Measurements from ENCODE around the gene PIEZO2. TPM values are rescaled to one million over a fixed set of nuclear protein-coding genes. Genes with fewer than 3 reads are reported as not detected.

PIEZO2 gene
- total RNA-seq, 1 donor from 2014 or later, result 8.4 TPM

DNA sequence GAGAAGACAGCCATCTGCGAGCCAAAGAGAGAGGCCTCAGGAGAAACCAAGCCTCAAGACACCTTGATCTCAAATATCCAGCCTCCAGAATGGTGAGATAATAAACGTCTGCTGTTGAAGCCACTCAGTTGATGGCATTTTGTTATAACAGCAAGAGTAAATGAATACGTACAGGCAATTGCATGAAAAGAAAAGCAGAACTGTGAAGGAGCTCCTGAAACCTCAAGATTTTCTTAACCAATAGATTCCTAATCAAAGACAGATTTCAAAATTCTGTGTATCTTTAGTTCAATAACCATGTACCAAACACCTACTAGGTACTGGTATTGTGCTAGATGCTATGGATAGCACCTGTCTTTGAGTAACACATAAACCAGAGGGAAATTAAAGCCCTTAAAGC lies 139.5 kb downstream of the PIEZO2 start:
- H3K36me3 Mint-ChIP-seq (ENCODE audit: low read depth, unreplicated experiment), result no peaks in the 10 kb centered on the region
- H3K4me1 Mint-ChIP-seq (ENCODE audit: unreplicated experiment), result no peaks in the 10 kb centered on the region
- DNase-seq (ENCODE audit: low spot score), result no peak
- TF ChIP-seq, protein P1, sequence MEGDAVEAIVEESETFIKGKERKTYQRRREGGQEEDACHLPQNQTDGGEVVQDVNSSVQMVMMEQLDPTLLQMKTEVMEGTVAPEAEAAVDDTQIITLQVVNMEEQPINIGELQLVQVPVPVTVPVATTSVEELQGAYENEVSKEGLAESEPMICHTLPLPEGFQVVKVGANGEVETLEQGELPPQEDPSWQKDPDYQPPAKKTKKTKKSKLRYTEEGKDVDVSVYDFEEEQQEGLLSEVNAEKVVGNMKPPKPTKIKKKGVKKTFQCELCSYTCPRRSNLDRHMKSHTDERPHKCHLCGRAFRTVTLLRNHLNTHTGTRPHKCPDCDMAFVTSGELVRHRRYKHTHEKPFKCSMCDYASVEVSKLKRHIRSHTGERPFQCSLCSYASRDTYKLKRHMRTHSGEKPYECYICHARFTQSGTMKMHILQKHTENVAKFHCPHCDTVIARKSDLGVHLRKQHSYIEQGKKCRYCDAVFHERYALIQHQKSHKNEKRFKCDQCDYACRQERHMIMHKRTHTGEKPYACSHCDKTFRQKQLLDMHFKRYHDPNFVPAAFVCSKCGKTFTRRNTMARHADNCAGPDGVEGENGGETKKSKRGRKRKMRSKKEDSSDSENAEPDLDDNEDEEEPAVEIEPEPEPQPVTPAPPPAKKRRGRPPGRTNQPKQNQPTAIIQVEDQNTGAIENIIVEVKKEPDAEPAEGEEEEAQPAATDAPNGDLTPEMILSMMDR (IDR thresholded peaks at IDR 0.05; ENCODE audit: unreplicated experiment), result no peak
- no peaks in the 10 kb centered on the region for H3K9me3 Mint-ChIP-seq (ENCODE audit: unreplicated experiment)
- H3K27me3 Mint-ChIP-seq (ENCODE audit: unreplicated experiment), result no peaks in the 10 kb centered on the region
- H3K27ac Mint-ChIP-seq (ENCODE audit: unreplicated experiment), result no peak overlapping the region
- H3K4me3 Mint-ChIP-seq (ENCODE audit: unreplicated experiment), result no peak overlapping the region

DNA sequence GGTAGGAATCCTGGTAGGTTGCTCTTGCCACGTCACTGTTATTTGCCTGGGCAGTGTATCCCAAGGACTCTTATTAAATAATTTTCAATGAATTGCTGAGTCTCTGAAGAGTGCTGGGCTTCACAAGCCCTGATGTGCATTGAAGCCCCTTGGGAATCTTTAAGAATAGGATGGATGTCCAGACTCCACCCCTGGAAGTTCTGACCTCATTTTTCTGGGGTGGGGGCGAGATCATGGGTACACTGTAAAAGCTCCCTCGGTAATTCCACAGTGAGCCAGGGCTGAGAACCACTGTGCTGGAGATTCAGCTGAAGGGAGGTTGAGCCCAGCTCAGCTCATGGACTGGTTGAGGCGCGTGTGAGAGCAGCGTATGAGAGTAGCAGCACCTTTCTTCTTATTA lies 140.2 kb downstream of the PIEZO2 start:
- TF ChIP-seq, protein P1 (IDR thresholded peaks at IDR 0.05; ENCODE audit: unreplicated experiment), result no peak
- no peak overlapping the region for H3K27ac Mint-ChIP-seq (ENCODE audit: unreplicated experiment)
- H3K4me3 Mint-ChIP-seq (ENCODE audit: unreplicated experiment), result no peak overlapping the region
- no peaks in the 10 kb centered on the region for H3K27me3 Mint-ChIP-seq (ENCODE audit: unreplicated experiment)
- no peaks in the 10 kb centered on the region for H3K4me1 Mint-ChIP-seq (ENCODE audit: unreplicated experiment)
- no peak for DNase-seq (ENCODE audit: low spot score)
- H3K36me3 Mint-ChIP-seq (ENCODE audit: low read depth, unreplicated experiment), result no peaks in the 10 kb centered on the region
- no peaks in the 10 kb centered on the region for H3K9me3 Mint-ChIP-seq (ENCODE audit: unreplicated experiment)

DNA sequence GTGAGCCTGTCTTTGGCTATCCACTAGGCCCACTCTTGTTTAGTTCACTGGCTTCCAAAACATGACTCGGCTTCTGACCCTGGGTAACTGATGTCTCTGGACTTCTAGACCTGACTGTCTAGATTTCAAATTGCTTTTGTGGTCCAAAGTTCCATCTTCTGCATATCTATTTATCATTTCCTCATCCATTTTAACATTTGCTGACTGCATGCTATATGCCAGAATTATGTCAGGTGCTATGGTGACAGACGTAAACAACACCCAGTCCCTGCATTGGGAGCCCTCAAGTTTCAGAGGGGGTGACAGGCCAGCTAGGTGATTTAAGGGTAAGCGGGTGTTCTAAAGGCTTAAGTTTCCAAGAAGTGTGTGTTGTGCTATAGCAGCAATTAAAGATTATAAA lies 140.9 kb downstream of the PIEZO2 start:
- Mint-ChIP-seq H3K36me3 (ENCODE audit: low read depth, unreplicated experiment) (no peaks in the 10 kb centered on the region), H3K4me3 (ENCODE audit: unreplicated experiment) (no peak overlapping the region), H3K27ac (ENCODE audit: unreplicated experiment) (no peak overlapping the region), H3K27me3 (ENCODE audit: unreplicated experiment) (no peaks in the 10 kb centered on the region), H3K4me1 (ENCODE audit: unreplicated experiment) (no peaks in the 10 kb centered on the region), H3K9me3 (ENCODE audit: unreplicated experiment) (no peaks in the 10 kb centered on the region)
- DNase-seq (ENCODE audit: low spot score), result no peak
- TF ChIP-seq, protein P1 (IDR thresholded peaks at IDR 0.05; ENCODE audit: unreplicated experiment), result no peak

- Mint-ChIP-seq H3K27me3 (ENCODE audit: unreplicated experiment) (no peaks in the 10 kb centered on the region), H3K9me3 (ENCODE audit: unreplicated experiment) (no peaks in the 10 kb centered on the region), H3K27ac (ENCODE audit: unreplicated experiment) (no peak overlapping the region), H3K4me3 (ENCODE audit: unreplicated experiment) (no peak overlapping the region), H3K4me1 (ENCODE audit: unreplicated experiment) (no peaks in the 10 kb centered on the region), H3K36me3 (ENCODE audit: low read depth, unreplicated experiment) (no peaks in the 10 kb centered on the region)
- DNase-seq (ENCODE audit: low spot score), result no peak
- TF ChIP-seq, protein P1 (IDR thresholded peaks at IDR 0.05; ENCODE audit: unreplicated experiment), result no peak
Observed at GRCh38 chr18:11005528-11005927, 143.8 kb downstream of the PIEZO2 start.

DNA sequence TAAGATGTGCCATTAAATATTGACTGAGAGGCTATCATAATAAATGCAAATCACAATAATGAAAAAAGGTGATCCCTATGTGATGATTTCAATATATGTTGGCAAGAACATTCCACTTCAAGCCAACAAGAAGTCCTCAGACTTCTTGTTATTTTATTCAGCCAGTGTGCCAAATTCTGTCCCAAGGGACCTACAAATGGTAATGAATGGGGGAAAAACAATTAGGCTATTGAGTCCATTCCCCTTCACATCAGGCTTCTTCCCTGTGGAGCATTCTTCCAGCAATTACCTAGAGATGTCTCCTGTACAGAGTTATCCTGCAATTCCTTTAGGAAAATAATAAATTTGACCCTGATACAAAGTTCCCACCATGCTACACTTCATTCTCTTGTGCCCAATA lies 144.4 kb downstream of the PIEZO2 start:
- no peak overlapping the region for H3K27ac Mint-ChIP-seq (ENCODE audit: unreplicated experiment)
- H3K9me3 Mint-ChIP-seq (ENCODE audit: unreplicated experiment), result no peaks in the 10 kb centered on the region
- H3K4me3 Mint-ChIP-seq (ENCODE audit: unreplicated experiment), result no peak overlapping the region
- no peak for DNase-seq (ENCODE audit: low spot score)
- no peaks in the 10 kb centered on the region for H3K36me3 Mint-ChIP-seq (ENCODE audit: low read depth, unreplicated experiment)
- no peaks in the 10 kb centered on the region for H3K27me3 Mint-ChIP-seq (ENCODE audit: unreplicated experiment)
- TF ChIP-seq, protein P1 (IDR thresholded peaks at IDR 0.05; ENCODE audit: unreplicated experiment), result no peak
- H3K4me1 Mint-ChIP-seq (ENCODE audit: unreplicated experiment), result no peaks in the 10 kb centered on the region

All from endothelial cell (in vitro differentiated cells).